Aorta (tissue), 5 donors: ENCODE results near the gene COA6. TPM values are rescaled to one million over a fixed set of nuclear protein-coding genes. Genes with fewer than 3 reads are reported as not detected.

Source experiments
- ATAC-seq: fragments of 200-7000 bp; cut with Tn5 transposase; one replicate; pipeline ENCODE4 v1.9.1; 2022; ENCODE audit warnings: moderate library complexity; ENCODE audit not compliant: low FRiP score
- DNase-seq, 2 donors: peaks; one replicate each; pipeline ENCODE4 v3.0.0-alpha.2; 2020
- H3K27ac ChIP-seq, 2 donors: one replicate each; pipeline ENCODE4 v1.5.1; 2013; ENCODE audit warnings: low read length in 2 of 2, mild to moderate bottlenecking in 2 of 2, moderate library complexity in 2 of 2, control low read depth in 1 of 2, inconsistent platforms in 1 of 2, low read depth in 1 of 2
- H3K27me3 ChIP-seq, 2 donors: one replicate each; pipeline ENCODE4 v1.6.1; 2013; ENCODE audit warnings: control low read depth in 1 of 2, low read length in 1 of 2, mild to moderate bottlenecking in 1 of 2, moderate library complexity in 1 of 2; ENCODE audit not compliant: insufficient read depth in 2 of 2, control insufficient read depth in 1 of 2
- H3K36me3 ChIP-seq, 2 donors: one replicate each; pipeline ENCODE4 v1.6.1; 2013; ENCODE audit warnings: control low read depth in 1 of 2, low read length in 1 of 2, mild to moderate bottlenecking in 1 of 2; ENCODE audit not compliant: insufficient read depth in 2 of 2, control insufficient read depth in 1 of 2
- H3K4me1 ChIP-seq, 2 donors: one replicate each; pipeline ENCODE4 v1.6.1; 2013; ENCODE audit warnings: low read length in 2 of 2, control low read depth in 1 of 2, mild to moderate bottlenecking in 1 of 2, moderate library complexity in 1 of 2; ENCODE audit not compliant: insufficient read depth in 2 of 2, control insufficient read depth in 1 of 2
- H3K4me3 ChIP-seq, 2 donors: one replicate each; pipeline ENCODE4 v1.5.1; 2013; ENCODE audit warnings: low read length in 2 of 2, control low read depth in 1 of 2, mild to moderate bottlenecking in 1 of 2
- H3K9me3 ChIP-seq: one replicate; pipeline ENCODE4 v1.6.1; 2013; ENCODE audit warnings: mild to moderate bottlenecking, low read length; ENCODE audit not compliant: control insufficient read depth
- WGBS, 2 donors: extraction: QIAGEN DNeasy Blood & Tissue Kit; methylation state at CpG; one replicate each; pipeline ENCODE4 v1.1.7; 2013; 5-methylcytosine and 5-hydroxymethylcytosine counted together
- intact Hi-C, 2 donors: fragments of 100-400 bp; cut with DNase I; formaldehyde crosslinking; loops; one replicate each; pipeline versions ENCODE4 v1.14.2 to v1.15.0; 2022
- polyA plus RNA-seq, 2 donors: library from polyadenylated mRNA; stranded (reverse); fragments of 200-250 nt; gene quantifications; one replicate each; pipeline ENCODE4 v1.2.3, GENCODE V29; 2013
- total RNA-seq, 2 donors: library from RNA; stranded (reverse); fragmentation: NEBNext Ultra II Directional; extraction: Animal tissue kit (Norgen Biotek cat#: 25700); gene quantifications; one replicate each; pipeline ENCODE4 v1.2.1, GENCODE V29; 2021
- donor health status: healthy with polysubstance abuse.
- donor health status: Bipolar disorder and iron deficiency.
- donor health status: DM: no; HTN: no; CAD: no.
- donor health status: DM: no; HTN: no; CAD: no.
- donor health status: DM: yes; HTN: yes; CAD: no.

The COA6 gene
- total and polyA plus RNA-seq, 4 donors: 12.3 to 53.8 (median 14.1) TPM

- DNase-seq (no peak), ATAC-seq (no peak)
- Histone ChIP-seq H3K27me3 (peaks cover 0 to 2% of the 10 kb centered on the region in 2 donors), H3K4me3 (no peak overlapping the region), H3K36me3 (no peaks in the 10 kb centered on the region), H3K27ac (no peak overlapping the region), H3K9me3 (no peaks in the 10 kb centered on the region), H3K4me1 (no peaks in the 10 kb centered on the region)
- 91% methylated on average over 3 of the region's 3 CpGs for WGBS, 2 donors
- intact Hi-C loops: no loop called here
These were observed 12.1 kb upstream of the COA6 start for GRCh38 chr1:234361102-234361603.

DNA sequence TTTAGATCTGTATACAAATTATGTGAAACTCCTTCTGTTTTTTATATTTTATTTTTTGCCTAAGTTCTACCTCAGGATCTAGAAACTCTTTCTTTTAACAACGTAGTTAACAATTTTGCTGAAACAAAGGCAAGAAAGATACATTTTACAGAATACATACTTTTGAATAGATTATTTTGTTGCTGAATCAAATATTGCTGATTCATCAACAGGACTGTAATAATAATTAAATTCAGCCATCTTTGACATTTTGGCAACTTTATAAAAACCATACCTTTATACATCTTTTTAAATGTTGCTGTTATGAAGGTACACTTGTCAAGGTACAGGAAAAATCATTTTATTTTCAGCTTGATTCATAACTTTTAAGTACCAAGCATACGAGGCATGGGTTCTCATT lies 10.7 kb upstream of the COA6 start:
- Histone ChIP-seq H3K36me3 (no peaks in the 10 kb centered on the region), H3K9me3 (no peaks in the 10 kb centered on the region)
- intact Hi-C loops: no loop called here

GRCh38 chr1:234368320-234369032 lies 4.8 kb upstream of the COA6 start:
- ATAC-seq (no peak), DNase-seq (no peak)
- Histone ChIP-seq H3K36me3 (no peaks in the 10 kb centered on the region), H3K27me3 (no peaks in the 10 kb centered on the region), H3K4me3 (no peak overlapping the region), H3K9me3 (no peaks in the 10 kb centered on the region), H3K27ac (no peak overlapping the region), H3K4me1 (no peaks in the 10 kb centered on the region)
- WGBS, 2 donors: 72 to 74% methylated on average over 12 of the region's 12 CpGs
- intact Hi-C loops: no loop called here

More for the DNA sequence above, 10.7 kb upstream of the COA6 start:
- Histone ChIP-seq H3K4me3 (no peak overlapping the region), H3K27ac (no peak overlapping the region), H3K27me3 (peaks cover 0 to 2% of the 10 kb centered on the region in 2 donors), H3K4me1 (no peaks in the 10 kb centered on the region)
- DNase-seq: no peak
- ATAC-seq: no peak
- 62 to 82% methylated on average over 2 of the region's 2 CpGs for WGBS, 2 donors

DNA sequence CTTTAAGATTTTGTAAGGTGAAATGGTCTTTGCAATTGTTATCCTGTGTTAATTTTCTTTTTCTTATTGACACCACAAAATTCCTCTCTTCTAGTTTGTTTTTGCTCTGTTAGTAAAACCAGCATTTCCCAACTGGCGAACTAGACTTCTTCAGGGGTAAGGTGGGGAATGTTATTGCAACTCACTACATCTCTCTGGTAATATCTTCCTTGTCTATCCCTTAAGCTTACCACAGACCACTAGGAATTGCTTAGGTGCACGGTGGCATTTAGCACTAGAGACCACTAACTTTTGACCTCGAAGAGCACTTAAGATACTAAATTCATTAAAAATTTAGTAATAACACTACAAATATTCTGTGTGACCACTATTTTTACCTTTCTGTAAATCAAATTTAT lies 4.2 kb upstream of the COA6 start:
- intact Hi-C loops: no loop called here
- Histone ChIP-seq H3K27me3 (no peaks in the 10 kb centered on the region), H3K4me3 (no peak overlapping the region), H3K36me3 (no peaks in the 10 kb centered on the region), H3K27ac (no peak overlapping the region), H3K9me3 (no peaks in the 10 kb centered on the region), H3K4me1 (no peaks in the 10 kb centered on the region)
- ATAC-seq (no peak), DNase-seq (no peak)
- WGBS, 2 donors: 76 to 82% methylated on average over 3 of the region's 3 CpGs

DNA sequence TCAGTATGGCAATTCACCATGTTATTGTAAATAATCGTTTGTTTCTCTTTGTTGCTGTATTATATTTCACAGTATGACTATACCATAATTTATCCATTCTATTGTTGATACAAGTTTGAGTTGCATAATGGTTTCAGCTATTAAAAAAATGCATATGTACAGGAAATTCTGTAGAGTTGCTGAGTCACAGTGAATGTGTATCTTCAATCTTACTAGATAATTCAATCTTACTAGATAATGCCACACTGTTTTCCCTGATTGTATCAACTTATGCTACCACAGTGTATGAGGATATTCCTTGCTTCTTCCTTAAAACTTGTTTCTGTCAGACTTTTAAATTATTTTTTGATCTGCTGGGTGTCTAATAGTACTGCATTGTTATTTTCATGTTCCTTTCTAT lies 3.5 kb upstream of the COA6 start:
- intact Hi-C loops: no loop called here
- no peaks in the 10 kb centered on the region for H3K9me3 ChIP-seq
- DNase-seq (no peak), ATAC-seq (no peak)
- no peaks in the 10 kb centered on the region for H3K36me3 ChIP-seq
- no peaks in the 10 kb centered on the region for H3K27me3 ChIP-seq
- H3K27ac ChIP-seq: no peak overlapping the region
- no peak overlapping the region for H3K4me3 ChIP-seq
- H3K4me1 ChIP-seq: peaks cover 0 to 4% of the 10 kb centered on the region in 2 donors
- WGBS, 2 donors: 82 to 85% methylated on average over 1 of the region's 1 CpG

DNA sequence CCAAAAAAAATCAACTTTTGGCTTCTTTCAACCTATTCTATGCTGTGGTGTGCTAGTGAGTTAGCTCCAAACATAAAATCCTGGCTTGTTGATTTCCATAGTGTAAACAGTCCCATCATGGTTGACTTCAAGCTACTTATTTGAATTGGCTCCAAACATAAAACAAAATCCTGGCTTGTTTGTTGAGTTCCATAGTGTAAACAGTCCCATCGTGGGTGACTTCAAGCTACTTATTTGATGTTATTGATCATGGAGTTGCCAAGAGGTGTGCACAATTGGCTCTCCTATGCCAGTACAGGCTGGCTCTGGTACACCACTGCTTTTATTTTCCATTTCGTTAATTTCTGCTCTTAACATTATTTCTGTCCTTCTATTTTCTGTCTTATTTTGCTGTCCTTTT lies 1.8 kb upstream of the COA6 start:
- ATAC-seq (no peak), DNase-seq (no peak)
- Histone ChIP-seq H3K4me1 (peaks cover 0 to 4% of the 10 kb centered on the region in 2 donors), H3K4me3 (no peak overlapping the region), H3K9me3 (no peaks in the 10 kb centered on the region), H3K27ac (no peak overlapping the region), H3K27me3 (no peaks in the 10 kb centered on the region), H3K36me3 (no peaks in the 10 kb centered on the region)
- intact Hi-C loops: no loop called here
- WGBS, 2 donors: 49 to 58% methylated on average over 2 of the region's 2 CpGs

DNA sequence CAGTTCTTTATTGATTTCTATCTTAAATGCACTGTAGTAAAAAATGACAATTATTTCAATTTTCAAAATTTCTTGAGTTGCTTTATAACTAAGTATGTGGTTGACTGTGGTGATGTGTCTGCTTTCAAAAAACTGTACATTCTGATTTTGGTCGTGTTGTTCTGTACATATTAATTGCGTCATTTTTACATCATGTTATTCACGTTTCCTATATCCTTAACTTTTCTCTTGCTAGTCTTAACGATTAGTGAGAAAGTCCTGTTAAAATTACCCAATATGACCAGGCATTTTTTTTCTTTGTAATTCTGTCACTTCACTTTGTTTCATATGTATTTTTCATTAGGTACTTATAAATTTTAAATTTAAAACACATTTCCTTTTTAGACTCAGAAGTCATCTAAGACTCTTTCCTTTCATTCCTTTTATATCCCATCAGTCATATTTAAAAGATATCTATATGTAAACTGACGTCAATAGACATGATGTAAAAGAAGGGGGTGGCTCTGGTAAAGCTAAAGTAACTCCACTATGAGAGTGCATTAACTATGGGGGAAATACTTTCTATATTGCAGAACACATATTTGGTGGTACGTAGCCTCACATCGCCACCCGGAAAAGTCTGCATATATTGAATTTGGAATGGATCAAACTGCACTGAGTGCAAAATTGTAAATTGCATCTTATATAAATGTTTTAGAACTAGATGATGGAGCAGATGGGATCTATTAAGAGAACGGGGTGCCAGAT lies 1.1 kb upstream of the COA6 start:
- WGBS, 2 donors: 48 to 52% methylated on average over 9 of the region's 9 CpGs
- ATAC-seq: no peak
- intact Hi-C loops: no loop called here

GRCh38 chr1:234373959-234374254 lies 651 bp downstream of the COA6 start:
- H3K27ac ChIP-seq: peak overlapping the region; percentile 62 to 78
- no peak for DNase-seq
- peak overlapping the region; percentile 76 to 99 for H3K4me3 ChIP-seq
- WGBS, 2 donors: 4% methylated on average over 6 of the region's 6 CpGs
- intact Hi-C loops: no loop called here
- ATAC-seq: no peak
- H3K36me3 ChIP-seq: no peaks in the 10 kb centered on the region
- H3K27me3 ChIP-seq: no peaks in the 10 kb centered on the region
- H3K9me3 ChIP-seq: no peaks in the 10 kb centered on the region
- H3K4me1 ChIP-seq: peaks cover 0 to 4% of the 10 kb centered on the region in 2 donors

More for the DNA sequence above, 1.1 kb upstream of the COA6 start:
- no peak for DNase-seq
- Histone ChIP-seq H3K4me1 (peaks cover 0 to 4% of the 10 kb centered on the region in 2 donors), H3K36me3 (no peaks in the 10 kb centered on the region), H3K4me3 (peak overlapping the region; percentile 76 to 99), H3K9me3 (no peaks in the 10 kb centered on the region), H3K27me3 (no peaks in the 10 kb centered on the region), H3K27ac (no peak overlapping the region)

GRCh38 chr1:234375672-234376071 lies 2.4 kb downstream of the COA6 start:
- Histone ChIP-seq H3K27ac (no peak overlapping the region), H3K9me3 (no peaks in the 10 kb centered on the region), H3K4me1 (peaks cover 0 to 4% of the 10 kb centered on the region in 2 donors), H3K27me3 (no peaks in the 10 kb centered on the region), H3K4me3 (no peak overlapping the region), H3K36me3 (no peaks in the 10 kb centered on the region)
- WGBS, 2 donors: 92 to 95% methylated on average over 7 of the region's 7 CpGs
- intact Hi-C loops: no loop called here
- DNase-seq: no peak
- ATAC-seq: no peak
